Stimulated activated memory B cell treated with anti-CD40 and anti-IgM and Interleukin-4, amounts not matched to agents 10 μg/mL and 1 μg/mL and 100 μg/mL, for 72 hours (primary cell): Measurements from ENCODE around the gene LRRD1.
"Not testable (repeated sequence)": the region's sequence is repeated elsewhere in the genome, so short reads cannot be mapped to it uniquely, and the experiment has no call there.

Source experiments
- ATAC-seq: fragments of 150-1000 bp; cut with Tn5 transposase; 2 replicates; pipeline ENCODE4 v1.10.0; 2021
- H3K27ac Mint-ChIP-seq: one replicate; pipeline ENCODE4 v1.8.0; 2022; ENCODE audit warnings: mild to moderate bottlenecking, mixed read lengths
- H3K27me3 Mint-ChIP-seq: one replicate; pipeline ENCODE4 v1.8.0; 2022; ENCODE audit warnings: mixed read lengths
- H3K36me3 Mint-ChIP-seq: one replicate; pipeline ENCODE4 v1.8.0; 2022; ENCODE audit warnings: mixed read lengths
- H3K4me1 Mint-ChIP-seq: one replicate; pipeline ENCODE4 v1.8.0; 2022; ENCODE audit warnings: mixed read lengths
- H3K4me3 Mint-ChIP-seq: one replicate; pipeline ENCODE4 v1.8.0; 2022; ENCODE audit warnings: mild to moderate bottlenecking, moderate library complexity, mixed read lengths
- H3K9me3 Mint-ChIP-seq: one replicate; pipeline ENCODE4 v1.8.0; 2022; ENCODE audit warnings: mixed read lengths

Gene LRRD1

GRCh38 chr7:92156990-92157389 is 22.0 kb downstream of the LRRD1 start:
- Mint-ChIP-seq H3K9me3 (no peaks in the 10 kb centered on the region), H3K27me3 (no peaks in the 10 kb centered on the region), H3K4me1 (no peaks in the 10 kb centered on the region), H3K4me3 (no peak overlapping the region), H3K36me3 (no peaks in the 10 kb centered on the region), H3K27ac (no peak overlapping the region)
- no peak for ATAC-seq

GRCh38 chr7:92155108-92155739 is 23.7 kb downstream of the LRRD1 start:
- no peak overlapping the region for H3K4me3 Mint-ChIP-seq
- no peaks in the 10 kb centered on the region for H3K27me3 Mint-ChIP-seq
- no peak overlapping the region for H3K27ac Mint-ChIP-seq
- no peaks in the 10 kb centered on the region for H3K4me1 Mint-ChIP-seq
- ATAC-seq, result no peak
- no peaks in the 10 kb centered on the region for H3K36me3 Mint-ChIP-seq
- no peaks in the 10 kb centered on the region for H3K9me3 Mint-ChIP-seq

GRCh38 chr7:92150450-92151017 is 28.4 kb downstream of the LRRD1 start:
- no peaks in the 10 kb centered on the region for H3K9me3 Mint-ChIP-seq
- H3K36me3 Mint-ChIP-seq, result no peaks in the 10 kb centered on the region
- H3K27ac Mint-ChIP-seq, result no peak overlapping the region
- H3K27me3 Mint-ChIP-seq, result no peaks in the 10 kb centered on the region
- H3K4me3 Mint-ChIP-seq, result no peak overlapping the region
- ATAC-seq, result no peak
- no peaks in the 10 kb centered on the region for H3K4me1 Mint-ChIP-seq

GRCh38 chr7:92149736-92150239 is 29.2 kb downstream of the LRRD1 start:
- Mint-ChIP-seq H3K4me3 (no peak overlapping the region), H3K36me3 (no peaks in the 10 kb centered on the region), H3K9me3 (no peaks in the 10 kb centered on the region), H3K4me1 (no peaks in the 10 kb centered on the region), H3K27me3 (no peaks in the 10 kb centered on the region), H3K27ac (no peak overlapping the region)
- no peak for ATAC-seq

- not testable (repeated sequence) for H3K36me3 Mint-ChIP-seq, H3K4me1 Mint-ChIP-seq, H3K27me3 Mint-ChIP-seq, H3K9me3 Mint-ChIP-seq, ATAC-seq, H3K4me3 Mint-ChIP-seq, H3K27ac Mint-ChIP-seq
Measured at GRCh38 chr7:92143192-92143880, 35.6 kb downstream of the LRRD1 start.

GRCh38 chr7:92142791-92143190 is 36.2 kb downstream of the LRRD1 start:
- H3K36me3 Mint-ChIP-seq, H3K27me3 Mint-ChIP-seq, H3K4me3 Mint-ChIP-seq, ATAC-seq, H3K9me3 Mint-ChIP-seq, H3K4me1 Mint-ChIP-seq, H3K27ac Mint-ChIP-seq: not testable (repeated sequence)

GRCh38 chr7:92141161-92141560 is 37.8 kb downstream of the LRRD1 start:
- ATAC-seq, result no peak
- H3K4me1 Mint-ChIP-seq, result peaks cover 1% of the 10 kb centered on the region

GRCh38 chr7:92137557-92137956 is 41.4 kb downstream of the LRRD1 start:
- Mint-ChIP-seq H3K9me3 (no peaks in the 10 kb centered on the region), H3K27ac (no peak overlapping the region), H3K36me3 (peaks cover 5% of the 10 kb centered on the region), H3K4me3 (no peak overlapping the region), H3K27me3 (no peaks in the 10 kb centered on the region), H3K4me1 (peaks cover 13% of the 10 kb centered on the region)
- ATAC-seq, result no peak

More at GRCh38 chr7:92141161-92141560, 37.8 kb downstream of the LRRD1 start:
- H3K27me3 Mint-ChIP-seq, result no peaks in the 10 kb centered on the region
- H3K9me3 Mint-ChIP-seq, result no peaks in the 10 kb centered on the region
- H3K4me3 Mint-ChIP-seq, result no peak overlapping the region
- H3K36me3 Mint-ChIP-seq, result peaks cover under 1% of the 10 kb centered on the region
- no peak overlapping the region for H3K27ac Mint-ChIP-seq

- Mint-ChIP-seq H3K36me3 (peaks cover 16% of the 10 kb centered on the region), H3K27me3 (no peaks in the 10 kb centered on the region), H3K4me3 (peak overlapping the region; percentile 92)
Measured at GRCh38 chr7:92135052-92135889, 43.7 kb downstream of the LRRD1 start.

GRCh38 chr7:92134271-92135051 is 44.5 kb downstream of the LRRD1 start, which contains the start of gene CYP51A1:
CYP51A1 (minus strand) TSS chr7:92134477; CDS start chr7:92134364, 113 bp downstream.
- Mint-ChIP-seq H3K4me1 (peaks cover 37% of the 10 kb centered on the region), H3K4me3 (peak within 1 kb of the TSS; percentile 92), H3K9me3 (no peaks in the 10 kb centered on the region), H3K27me3 (no peaks in the 10 kb centered on the region), H3K36me3 (peaks cover 21% of the 10 kb centered on the region), H3K27ac (peak within 1 kb of the TSS; percentile 97)
- peak; percentile 96 for ATAC-seq

More at GRCh38 chr7:92135052-92135889, 43.7 kb downstream of the LRRD1 start:
- Mint-ChIP-seq H3K27ac (peak overlapping the region; percentile 97), H3K4me1 (peaks cover 32% of the 10 kb centered on the region), H3K9me3 (no peaks in the 10 kb centered on the region)
- ATAC-seq, result no peak

GRCh38 chr7:92133737-92134270 is 45.1 kb downstream of the LRRD1 start:
- H3K4me3 Mint-ChIP-seq, result peak overlapping the region; percentile 92
- H3K36me3 Mint-ChIP-seq, result peaks cover 23% of the 10 kb centered on the region
- ATAC-seq, result peak; percentile 64

GRCh38 chr7:92133133-92133736 is 45.7 kb downstream of the LRRD1 start:
- Mint-ChIP-seq H3K27me3 (no peaks in the 10 kb centered on the region), H3K9me3 (no peaks in the 10 kb centered on the region), H3K4me1 (peaks cover 39% of the 10 kb centered on the region), H3K4me3 (peak overlapping the region; percentile 92), H3K27ac (peak overlapping the region; percentile 97), H3K36me3 (peaks cover 24% of the 10 kb centered on the region)
- ATAC-seq, result peak; percentile 42

More at GRCh38 chr7:92133737-92134270, 45.1 kb downstream of the LRRD1 start:
- H3K27ac Mint-ChIP-seq, result peak overlapping the region; percentile 97
- H3K9me3 Mint-ChIP-seq, result no peaks in the 10 kb centered on the region
- H3K4me1 Mint-ChIP-seq, result peaks cover 39% of the 10 kb centered on the region
- no peaks in the 10 kb centered on the region for H3K27me3 Mint-ChIP-seq

- peaks cover 39% of the 10 kb centered on the region for H3K4me1 Mint-ChIP-seq
- peak overlapping the region; percentile 50 for H3K4me3 Mint-ChIP-seq
- H3K27me3 Mint-ChIP-seq, result no peaks in the 10 kb centered on the region
- no peaks in the 10 kb centered on the region for H3K9me3 Mint-ChIP-seq
- no peak overlapping the region for H3K27ac Mint-ChIP-seq
- ATAC-seq, result no peak
- H3K36me3 Mint-ChIP-seq, result peaks cover 32% of the 10 kb centered on the region
Measured at GRCh38 chr7:92131764-92132330, 47.1 kb downstream of the LRRD1 start.
